ENCODE measurements around the gene TAF1L. TPM values are rescaled to one million over a fixed set of nuclear protein-coding genes. Genes with fewer than 3 reads are reported as not detected.

The TAF1L gene
- total RNA-seq, 120 experiments from 2014 or later = 0.06 to 0.24 (median 0.10) TPM; not detected in 92

Other genes with a start within 250 kb of the TAF1L start
- 10 to 100 TPM in 8 of 120 experiments, 1 to 10 TPM in 112; 4.1 to 28.6 (median 7.2) TPM for gene RIGI, start 109.5 kb downstream of the TAF1L start, total RNA-seq
- 10 to 100 TPM in 111 of 120 experiments, 1 to 10 TPM in 9; 4.8 to 33.1 (median 14.8) TPM for gene SMIM27, start 83.3 kb downstream of the TAF1L start, total RNA-seq
- 10 to 100 TPM; 11.8 to 20.3 (median 15.2) TPM for gene TOPORS, start 83.1 kb downstream of the TAF1L start, total RNA-seq
- gene NDUFB6, start 62.5 kb downstream of the TAF1L start, total RNA-seq = 10 to 100 TPM; 21.1 to 76.9 (median 49.9) TPM
- 1 to 10 TPM in 6 of 120 experiments, under 1 TPM in 76, not detected in 38; 0.07 to 1.8 (median 0.33) TPM for gene TMEM215, start 147.9 kb upstream of the TAF1L start, total RNA-seq